Activated CD8-positive, alpha-beta memory T cell treated with anti-CD3 and anti-CD28 coated beads for 1 hour (primary cell): Measurements from ENCODE around the gene TMEM258.

Experiments used
- DNase-seq, 2 donors: peaks; one replicate each; pipeline ENCODE4 v3.0.0-alpha.2; 2020; ENCODE audit warnings: low read depth in 1 of 2; ENCODE audit errors: extremely low read depth in 1 of 2

Gene TMEM258

GRCh38 chr11:61777234-61778090 is 14.9 kb downstream of the TMEM258 start:
- DNase-seq: peak in 1 of 2 donors; percentile 45

DNA sequence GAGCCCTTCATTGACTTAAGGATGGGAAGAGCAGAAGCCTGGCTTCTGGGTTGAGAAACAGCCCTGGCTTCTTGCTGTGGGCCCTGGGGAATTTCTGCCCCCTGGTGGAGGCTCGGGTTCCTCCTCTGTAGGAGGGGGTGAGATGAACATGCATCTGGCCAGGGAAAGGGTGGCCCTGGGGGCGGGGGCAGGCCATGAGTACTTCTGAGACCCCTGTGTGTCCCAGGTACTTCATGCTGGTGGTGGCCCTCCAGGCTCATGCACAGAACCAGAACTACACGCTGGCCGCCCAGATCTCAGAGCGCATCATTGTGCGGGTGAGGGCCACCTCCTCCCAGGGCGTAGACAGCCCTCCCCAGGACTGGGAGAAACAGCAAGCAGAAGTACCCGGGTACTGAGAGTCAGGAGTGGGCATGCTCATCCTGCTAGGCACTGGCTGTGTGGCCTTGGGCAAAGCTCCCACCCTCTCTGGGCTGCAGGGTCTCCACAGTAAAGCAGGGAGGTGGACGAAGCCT is 15.8 kb downstream of the TMEM258 start:
- peak in 1 of 2 donors; percentile 35 for DNase-seq

DNA sequence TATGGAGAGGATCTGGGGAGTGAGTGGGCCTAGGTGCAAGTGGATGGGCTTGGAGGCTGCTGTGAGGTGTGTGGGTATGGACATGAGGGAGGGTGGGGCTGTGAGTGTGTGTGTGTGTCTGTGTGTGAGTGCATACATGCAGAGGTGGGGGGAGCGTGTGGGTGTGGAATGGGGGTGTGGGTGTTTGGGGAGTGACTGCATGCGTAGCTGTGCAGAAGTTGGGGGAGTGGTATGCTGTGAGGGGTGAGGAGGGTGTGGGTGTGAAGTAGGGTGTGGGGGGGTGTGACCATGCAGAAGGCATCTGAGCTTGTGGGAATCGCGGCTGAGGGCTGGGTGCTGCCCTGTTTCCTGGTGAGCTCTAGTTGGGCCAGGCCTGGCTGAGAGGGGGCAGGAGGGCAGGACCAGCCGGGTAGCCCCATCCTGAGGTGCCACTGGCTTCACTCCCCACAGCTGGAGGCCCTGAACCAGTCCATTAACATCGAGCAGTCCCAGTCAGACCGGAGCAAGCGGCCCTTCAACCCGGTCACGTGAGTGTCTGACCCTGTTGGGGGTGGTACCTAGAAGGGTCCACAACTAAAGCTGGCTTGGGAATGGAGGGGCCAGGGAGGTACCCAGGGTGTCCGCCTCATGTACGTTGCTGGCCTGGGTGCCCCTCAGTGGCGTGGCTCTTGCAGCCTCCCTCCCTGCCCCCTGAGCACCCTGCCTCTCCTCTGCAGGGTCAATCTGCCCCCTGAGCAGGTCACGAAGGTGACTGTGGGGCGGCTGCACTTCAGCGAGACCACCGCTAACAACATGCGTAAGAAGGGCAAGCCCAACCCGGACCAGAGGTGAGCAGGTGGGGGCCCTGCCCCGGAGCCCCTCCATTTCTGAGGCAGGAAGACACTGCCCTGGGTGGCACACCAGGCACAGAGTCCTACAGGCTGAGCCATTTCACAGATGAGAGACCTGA is 16.5 kb downstream of the TMEM258 start:
- no peak for DNase-seq

GRCh38 chr11:61775106-61775505 is 17.3 kb downstream of the TMEM258 start:
- DNase-seq: no peak

- DNase-seq: no peak
Measured at GRCh38 chr11:61774411-61774810, 18.0 kb downstream of the TMEM258 start.

GRCh38 chr11:61773809-61774208 is 18.6 kb downstream of the TMEM258 start:
- no peak for DNase-seq

GRCh38 chr11:61773356-61773755 is 19.0 kb downstream of the TMEM258 start:
- DNase-seq: no peak

- DNase-seq: no peak
Measured at GRCh38 chr11:61771985-61772455, 20.4 kb downstream of the TMEM258 start.

- no peak for DNase-seq
Measured at GRCh38 chr11:61771195-61771894, 21.1 kb downstream of the TMEM258 start.

DNA sequence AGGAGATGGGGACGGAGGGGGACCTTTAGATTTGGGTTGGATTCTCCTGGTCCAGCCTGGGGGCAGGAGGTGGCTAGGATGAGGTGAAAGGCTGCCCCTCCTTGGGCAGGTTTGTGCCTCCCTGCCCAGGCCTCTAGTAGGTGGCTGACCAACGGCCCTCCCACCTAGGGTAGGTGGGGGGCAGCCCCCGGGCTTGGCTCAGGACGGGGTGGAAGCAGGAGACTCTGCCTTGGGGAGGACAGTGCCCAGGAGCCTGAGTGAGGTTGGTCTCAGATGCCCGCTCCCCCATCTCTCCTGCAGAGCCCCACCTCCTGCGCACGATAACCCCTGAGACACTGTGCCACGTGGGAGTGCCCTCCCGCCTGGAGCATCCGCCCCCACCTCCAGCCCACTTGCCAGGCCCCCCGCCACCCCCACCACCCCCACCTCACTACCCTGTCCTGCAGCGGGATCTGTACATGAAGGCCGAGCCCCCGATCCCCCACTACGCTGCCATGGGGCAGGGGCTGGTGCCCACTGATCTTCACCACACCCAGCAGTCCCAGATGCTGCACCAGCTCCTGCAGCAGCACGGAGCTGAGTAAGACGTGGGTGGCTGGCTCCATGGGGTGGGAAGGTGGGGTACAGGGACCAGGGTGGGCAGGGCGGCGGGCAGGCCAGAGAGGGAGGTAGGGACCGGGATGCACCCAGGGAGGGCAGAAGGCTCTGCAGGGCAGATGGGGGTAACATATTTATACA is 22.3 kb downstream of the TMEM258 start:
- DNase-seq: no peak

DNA sequence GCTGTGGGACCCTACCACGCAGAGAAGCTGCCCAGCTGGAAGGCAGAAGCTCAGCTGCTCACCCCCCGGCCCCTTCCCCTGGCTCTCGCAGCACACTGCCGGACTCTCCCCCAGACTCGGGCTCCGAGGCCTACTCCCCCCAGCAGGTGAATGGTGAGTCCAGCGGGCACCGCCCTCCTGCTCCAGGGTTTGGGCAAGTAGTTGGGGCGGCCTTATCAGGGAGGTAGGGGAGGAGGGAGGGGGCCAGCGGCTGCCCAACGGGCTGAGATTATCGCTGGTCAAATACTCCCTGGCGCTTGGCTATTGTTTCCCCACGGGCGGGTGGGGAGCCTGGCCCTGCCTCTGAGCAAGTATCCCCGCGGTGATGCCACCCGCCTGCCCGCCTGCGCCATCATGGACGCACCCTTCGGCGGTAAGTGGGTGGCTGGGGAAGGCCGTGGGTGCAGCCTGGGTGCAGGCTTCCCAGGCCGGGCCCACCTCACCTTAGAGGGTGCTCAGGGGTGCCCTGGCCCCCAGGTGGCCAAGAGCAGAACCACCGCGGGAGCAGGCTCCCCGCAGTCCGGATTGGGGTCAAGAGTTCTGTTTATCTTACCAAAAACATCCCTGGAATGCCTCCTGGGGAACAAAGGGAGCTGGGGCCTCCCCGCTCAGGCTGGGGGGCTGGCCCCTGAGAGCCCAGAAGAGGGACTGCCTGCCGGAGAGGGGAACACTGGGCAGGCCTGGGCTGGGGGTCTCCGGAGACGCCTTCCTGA is 23.1 kb downstream of the TMEM258 start:
- DNase-seq: no peak

- no peak for DNase-seq
Measured at GRCh38 chr11:61768376-61769076, 23.9 kb downstream of the TMEM258 start.

- no peak for DNase-seq
Measured at GRCh38 chr11:61766353-61766841, 26.0 kb downstream of the TMEM258 start.

DNA sequence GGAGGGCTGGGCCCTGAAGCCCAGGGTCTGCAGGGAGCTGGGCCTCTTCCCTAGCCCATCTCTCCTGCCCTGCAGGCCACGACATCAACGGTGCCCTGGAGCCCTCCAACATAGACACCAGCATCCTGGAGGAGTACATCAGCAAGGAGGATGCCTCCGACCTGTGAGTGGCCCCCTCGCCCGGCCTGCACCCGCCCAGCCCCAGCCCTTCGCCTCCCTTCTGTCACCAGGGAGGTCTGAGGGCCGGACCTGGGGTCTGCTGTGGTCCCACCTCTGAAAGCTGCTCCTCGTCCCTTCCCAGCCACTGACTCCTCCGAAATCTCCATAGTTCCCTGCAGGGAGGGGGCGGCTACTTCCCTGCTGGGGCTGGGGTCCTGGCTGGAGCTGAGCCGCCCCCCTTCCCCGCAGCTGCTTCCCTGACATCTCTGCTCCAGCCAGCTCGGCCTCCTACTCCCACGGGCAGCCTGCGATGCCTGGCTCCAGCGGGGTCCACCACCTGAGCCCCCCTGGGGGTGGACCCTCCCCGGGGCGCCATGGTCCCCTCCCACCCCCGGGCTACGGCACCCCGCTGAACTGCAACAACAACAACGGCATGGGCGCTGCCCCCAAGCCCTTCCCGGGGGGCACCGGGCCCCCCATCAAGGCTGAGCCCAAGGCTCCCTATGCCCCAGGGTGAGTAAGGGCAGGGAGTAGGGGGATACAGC is 26.7 kb downstream of the TMEM258 start:
- no peak for DNase-seq

- no peak for DNase-seq
Measured at GRCh38 chr11:61764606-61765260, 27.7 kb downstream of the TMEM258 start.

DNA sequence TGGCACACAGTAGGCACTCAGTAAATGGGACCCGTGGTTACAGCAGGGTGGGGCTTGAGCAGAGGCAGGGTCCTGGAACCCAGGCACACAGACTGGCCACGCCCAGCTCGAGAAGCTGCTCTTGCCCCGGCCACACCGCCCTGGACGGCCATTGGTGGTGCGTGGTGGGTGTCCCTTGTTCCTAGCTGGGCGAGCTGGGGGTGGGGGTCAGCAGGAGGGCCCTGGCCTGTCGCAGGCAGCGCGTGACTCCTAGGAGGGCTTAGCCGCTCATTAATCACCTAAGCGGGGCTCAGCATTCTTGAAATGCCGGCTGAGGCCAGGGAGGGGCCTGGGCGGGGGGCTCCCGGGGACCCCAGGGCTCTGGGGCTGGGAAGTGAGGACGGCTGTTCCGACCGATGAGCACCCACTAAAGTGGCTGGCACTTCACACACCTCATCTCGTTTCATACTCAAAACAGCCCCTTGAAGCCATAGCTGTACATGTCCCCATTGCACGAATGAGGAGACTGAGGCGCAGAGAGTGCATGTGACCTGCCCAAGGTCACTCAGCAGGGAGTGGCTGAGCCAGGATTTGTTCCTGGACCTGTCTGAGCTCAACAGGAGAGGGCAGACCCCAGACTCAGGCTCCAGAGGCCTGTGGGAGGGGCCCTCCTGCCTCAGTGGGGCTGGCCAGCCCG is 28.3 kb downstream of the TMEM258 start:
- DNase-seq: no peak

GRCh38 chr11:61762798-61763197 is 29.6 kb downstream of the TMEM258 start:
- no peak for DNase-seq
